Superior temporal gyrus (tissue), 1 donor: ENCODE measurements around the gene GABARAP.

Experiments
- DNase-seq: peaks from one replicate; pipeline ENCODE4 v3.0.0-alpha.2; 2016; ENCODE audit errors: extremely low spot score

GABARAP gene

DNA sequence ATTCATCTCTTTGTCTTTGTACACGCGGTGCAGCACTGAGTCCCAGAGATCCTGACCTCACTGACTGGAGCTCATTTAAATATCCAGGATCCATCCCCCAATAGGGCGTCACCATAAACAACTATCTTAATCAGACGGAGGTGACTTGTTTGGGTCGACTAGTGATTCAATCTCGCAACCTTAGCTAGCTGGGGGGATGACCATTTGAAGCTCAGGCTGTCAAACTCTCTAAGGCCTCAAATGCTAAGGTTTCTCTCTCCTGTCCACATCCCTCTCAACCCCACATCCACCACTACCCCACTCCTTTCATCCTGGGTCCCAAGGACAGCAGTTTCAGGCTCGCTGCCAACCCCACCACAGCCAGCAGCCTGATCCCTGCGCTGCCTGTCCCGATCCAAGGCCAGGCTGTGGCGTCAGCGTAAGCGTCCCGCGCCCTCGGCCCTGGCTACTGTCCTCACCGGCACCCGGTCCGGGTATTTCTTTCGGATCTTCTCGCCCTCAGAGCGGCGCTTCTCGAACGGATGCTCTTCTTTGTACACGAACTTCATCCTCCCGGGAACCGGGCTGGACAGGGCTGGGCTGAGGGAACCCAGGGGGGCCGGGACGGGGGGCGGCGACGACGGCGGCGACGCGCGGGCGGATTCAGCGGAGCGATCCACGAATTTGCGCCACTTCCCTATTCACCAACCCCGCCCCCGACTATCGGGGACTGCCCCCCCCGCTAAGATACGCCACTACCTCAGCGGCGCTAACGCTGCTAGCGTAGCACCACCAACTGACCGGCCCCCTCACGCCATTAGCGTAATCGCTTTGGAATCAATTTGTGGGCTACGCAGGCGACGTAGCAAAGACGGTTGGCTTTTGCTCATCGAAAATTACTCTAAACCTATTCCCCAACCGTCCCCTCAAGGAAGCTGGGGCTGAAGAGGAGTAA lies at the start of gene GABARAP:
TSS of gene GABARAP (minus strand) at position 667 of the 934 bp plus-strand sequence. CDS start at position 548, 119 bp downstream.
- DNase-seq = peak; percentile 97

DNA sequence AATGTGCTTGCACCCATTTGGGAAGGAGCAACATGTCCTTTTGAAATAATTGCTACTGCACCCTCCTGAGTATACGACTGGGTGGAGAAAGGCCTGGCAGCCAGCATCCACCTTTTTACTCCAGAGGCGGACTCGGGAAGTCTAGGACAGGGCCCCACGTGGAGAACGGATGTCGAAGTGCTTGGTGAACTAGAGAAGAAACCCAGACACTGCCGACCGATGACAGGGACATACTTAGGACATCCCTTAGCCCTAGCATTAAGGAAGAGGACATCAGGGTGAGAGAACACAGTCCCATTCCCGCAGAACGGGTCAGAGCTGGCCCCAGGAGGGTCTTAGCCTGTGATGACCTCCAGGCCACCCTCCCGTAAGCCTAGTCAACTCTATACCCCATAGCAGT lies 48.4 kb upstream of the GABARAP start:
- DNase-seq = no peak

DNA sequence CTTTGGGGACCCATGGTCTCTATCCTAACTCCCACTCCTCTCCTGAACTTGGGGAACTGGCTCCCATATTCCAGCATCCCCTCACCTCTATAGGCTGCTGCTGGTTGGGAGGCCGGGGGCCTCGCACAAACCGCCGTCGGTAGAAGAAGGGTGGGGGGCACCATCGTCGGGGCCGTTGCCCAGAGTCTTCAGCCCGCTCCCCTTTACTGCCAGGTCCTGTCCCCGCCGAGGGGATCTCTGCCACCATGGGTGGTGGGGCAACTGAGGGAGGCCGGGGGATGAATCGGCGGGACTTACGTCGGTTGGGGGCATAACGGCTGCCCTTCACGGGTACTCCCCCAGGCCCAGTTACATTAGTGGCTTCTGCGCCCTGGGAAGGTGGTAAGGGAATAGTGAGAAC lies 47.9 kb upstream of the GABARAP start:
- no peak for DNase-seq

DNA sequence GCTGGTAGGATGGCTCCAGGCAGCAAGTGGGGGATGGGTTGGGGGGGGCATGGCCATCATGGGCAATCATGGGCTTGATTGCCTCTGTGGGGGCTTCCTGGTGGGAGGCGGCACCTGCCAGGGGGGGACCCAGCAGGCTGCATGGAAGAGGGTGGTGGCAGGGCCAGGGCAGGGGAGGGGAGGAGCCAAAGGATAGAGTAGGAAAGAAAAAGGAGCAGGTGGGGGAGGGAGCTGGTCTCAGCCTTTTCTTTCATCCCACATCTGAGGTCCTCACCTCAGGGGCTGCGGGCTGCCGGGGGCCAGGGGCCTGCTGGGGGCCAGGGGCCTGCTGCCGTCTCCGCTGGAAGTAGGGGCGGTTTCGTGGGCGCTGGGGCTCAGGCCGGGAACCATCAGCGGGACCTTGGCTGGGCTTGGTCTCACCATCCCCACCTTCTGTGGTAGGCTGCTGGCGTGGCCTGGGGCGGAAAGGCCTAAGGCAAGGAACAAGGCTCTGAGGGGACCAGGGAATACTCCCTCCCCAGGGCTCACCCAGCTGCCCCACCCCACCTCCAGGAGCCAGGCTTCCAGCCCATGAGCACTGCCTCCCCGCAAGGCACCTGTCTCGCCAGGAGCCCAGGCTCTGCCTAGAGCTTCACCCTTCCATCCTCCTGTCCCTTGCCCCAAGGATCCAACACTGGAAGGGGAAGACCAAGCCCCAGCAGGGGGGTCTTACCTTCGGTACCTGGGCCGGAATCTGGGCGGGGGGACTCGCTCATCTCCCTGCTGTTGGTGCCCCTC lies 47.2 kb upstream of the GABARAP start:
- DNase-seq = no peak

DNA sequence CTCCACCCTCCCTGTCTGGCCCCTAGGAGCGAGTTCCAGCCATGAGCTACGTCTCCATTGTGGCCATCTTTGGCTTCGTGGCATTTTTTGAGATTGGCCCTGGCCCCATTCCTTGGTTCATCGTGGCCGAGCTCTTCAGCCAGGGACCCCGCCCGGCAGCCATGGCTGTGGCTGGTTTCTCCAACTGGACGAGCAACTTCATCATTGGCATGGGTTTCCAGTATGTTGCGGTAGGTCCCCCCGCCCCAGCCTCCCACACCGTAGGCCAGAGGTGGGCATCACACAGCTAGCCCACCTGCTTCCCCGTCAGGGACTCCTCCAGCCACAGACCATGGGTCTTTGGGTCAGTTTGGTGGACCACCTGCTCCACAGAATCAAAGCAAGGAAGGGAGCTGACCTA lies 43.4 kb upstream of the GABARAP start:
- DNase-seq = no peak

DNA sequence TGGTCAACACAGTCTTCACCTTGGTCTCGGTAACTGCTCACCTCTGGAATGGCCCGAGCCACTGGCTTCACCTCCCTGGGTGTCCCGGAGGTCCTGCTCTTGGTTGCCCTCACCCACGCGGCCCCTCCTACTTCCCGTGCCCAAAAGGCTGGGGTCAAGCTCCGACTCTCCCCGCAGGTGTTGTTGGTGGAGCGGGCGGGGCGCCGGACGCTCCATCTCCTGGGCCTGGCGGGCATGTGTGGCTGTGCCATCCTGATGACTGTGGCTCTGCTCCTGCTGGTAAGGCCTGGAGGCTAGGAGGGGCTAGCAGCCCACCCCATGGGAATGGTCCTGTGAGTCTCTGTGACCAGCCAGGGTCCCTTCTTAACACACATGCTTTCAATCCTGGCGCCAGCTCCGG lies 42.7 kb upstream of the GABARAP start:
- no peak for DNase-seq

DNA sequence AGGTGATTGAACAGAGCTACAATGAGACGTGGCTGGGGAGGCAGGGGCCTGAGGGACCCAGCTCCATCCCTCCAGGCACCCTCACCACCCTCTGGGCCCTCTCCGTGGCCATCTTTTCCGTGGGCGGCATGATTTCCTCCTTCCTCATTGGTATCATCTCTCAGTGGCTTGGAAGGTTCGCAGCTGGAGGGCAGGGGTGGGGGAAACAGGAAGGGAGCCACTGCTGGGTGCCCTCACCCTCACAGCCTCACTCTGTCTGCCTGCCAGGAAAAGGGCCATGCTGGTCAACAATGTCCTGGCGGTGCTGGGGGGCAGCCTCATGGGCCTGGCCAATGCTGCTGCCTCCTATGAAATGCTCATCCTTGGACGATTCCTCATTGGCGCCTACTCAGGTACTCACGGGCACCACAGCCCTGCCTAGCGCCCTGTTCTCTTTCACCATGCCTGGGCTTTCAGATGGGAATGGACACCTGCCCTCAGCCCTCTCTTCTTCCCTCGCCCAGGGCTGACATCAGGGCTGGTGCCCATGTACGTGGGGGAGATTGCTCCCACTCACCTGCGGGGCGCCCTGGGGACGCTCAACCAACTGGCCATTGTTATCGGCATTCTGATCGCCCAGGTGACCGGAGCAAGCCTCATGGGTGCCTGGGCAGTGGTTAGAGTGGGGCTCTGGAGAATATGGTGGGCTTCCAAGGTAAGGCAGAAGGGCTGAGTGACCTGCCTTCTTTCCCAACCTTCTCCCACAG lies 41.4 kb upstream of the GABARAP start:
- no peak for DNase-seq

DNA sequence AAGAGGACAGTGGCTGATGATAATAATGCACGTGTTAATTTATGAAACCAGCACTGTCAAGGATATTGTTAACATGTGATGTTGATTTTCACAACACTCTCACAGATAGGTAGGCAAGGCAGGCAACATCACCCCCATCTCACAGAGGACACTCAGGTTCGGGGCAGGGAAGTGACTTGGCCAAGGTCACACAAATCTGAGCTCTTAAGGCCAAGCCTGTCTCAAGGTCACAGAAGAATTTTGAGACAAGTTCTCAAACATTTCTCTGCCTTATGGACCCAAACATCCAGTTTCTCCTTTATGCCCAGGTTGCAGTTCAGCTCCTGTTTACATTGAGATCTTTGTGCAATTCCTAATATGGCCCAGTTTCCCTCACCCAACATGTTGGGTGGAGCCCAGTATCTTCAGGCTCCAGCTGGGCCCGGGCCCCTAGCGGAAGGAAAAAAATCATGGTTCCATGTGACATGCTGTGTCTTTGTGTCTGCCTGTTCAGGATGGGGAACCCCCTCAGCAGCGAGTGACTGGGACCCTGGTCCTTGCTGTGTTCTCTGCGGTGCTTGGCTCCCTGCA lies 40.6 kb upstream of the GABARAP start:
- DNase-seq = no peak

DNA sequence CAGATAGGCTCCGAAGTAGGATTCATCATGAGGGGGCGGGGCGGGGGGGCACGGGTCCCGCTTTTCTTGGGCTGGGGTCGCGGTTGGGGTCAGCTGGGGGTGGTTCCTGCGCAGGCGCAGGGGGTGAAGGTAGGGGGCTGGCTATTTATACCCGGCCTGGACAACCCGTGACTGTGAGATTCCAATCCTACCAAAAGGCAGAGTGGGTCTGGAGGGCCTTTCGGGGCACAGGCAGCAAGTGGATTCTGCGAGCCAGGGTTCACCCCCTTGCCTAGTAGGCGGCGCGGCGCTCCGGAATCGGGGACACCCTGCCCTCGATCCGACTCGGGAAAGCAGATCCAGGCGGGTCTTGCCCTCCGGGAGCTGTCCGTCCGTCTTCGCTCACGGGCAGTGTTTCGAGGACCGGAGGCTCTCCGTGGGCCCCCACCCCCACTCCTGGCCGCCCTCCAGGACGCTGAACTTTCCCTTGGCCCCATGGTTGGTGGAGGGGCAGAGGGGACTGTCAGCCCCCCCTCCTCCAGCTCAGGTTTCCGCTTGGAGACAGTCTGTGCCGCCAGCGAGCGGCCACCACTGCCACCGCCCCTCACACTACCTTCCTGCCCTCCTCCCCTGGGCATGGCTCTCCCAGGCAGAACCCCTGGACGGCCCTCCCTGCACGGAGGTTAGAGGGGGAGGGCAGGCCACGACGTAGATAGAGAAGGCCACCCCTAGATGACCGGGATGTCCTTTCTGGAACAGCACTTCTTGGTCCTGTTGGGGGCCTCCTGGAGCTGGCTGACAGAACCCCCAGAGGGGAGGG lies 39.9 kb upstream of the GABARAP start:
- no peak for DNase-seq

DNA sequence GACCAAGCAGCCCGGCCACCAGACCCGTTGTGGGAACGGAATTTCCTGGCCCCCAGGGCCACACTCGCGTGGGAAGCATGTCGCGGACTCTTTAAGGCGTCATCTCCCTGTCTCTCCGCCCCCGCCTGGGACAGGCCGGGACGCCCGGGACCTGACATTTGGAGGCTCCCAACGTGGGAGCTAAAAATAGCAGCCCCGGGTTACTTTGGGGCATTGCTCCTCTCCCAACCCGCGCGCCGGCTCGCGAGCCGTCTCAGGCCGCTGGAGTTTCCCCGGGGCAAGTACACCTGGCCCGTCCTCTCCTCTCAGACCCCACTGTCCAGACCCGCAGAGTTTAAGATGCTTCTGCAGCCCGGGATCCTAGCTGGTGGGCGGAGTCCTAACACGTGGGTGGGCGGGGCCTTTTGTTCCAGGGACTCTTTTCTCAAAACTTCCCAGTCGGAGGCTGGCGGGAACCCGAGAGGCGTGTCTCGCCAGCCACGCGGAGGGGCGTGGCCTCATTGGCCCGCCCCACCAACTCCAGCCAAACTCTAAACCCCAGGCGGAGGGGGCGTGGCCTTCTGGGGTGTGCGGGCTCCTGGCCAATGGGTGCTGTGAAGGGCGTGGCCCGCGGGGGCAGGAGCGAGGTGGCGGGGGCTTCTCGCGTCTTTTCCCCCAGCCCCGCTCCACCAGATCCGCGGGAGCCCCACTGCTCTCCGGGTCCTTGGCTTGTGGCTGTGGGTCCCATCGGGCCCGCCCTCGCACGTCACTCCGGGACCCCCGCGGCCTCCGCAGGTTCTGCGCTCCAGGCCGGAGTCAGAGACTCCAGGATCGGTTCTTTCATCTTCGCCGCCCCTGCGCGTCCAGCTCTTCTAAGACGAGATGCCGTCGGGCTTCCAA lies 39.1 kb upstream of the GABARAP start, which contains the start of gene SLC2A4:
TSS of gene SLC2A4 (plus strand) at position 645 of the 879 bp plus-strand sequence. CDS start at position 862, 217 bp downstream.
- DNase-seq = peak; percentile 47

DNA sequence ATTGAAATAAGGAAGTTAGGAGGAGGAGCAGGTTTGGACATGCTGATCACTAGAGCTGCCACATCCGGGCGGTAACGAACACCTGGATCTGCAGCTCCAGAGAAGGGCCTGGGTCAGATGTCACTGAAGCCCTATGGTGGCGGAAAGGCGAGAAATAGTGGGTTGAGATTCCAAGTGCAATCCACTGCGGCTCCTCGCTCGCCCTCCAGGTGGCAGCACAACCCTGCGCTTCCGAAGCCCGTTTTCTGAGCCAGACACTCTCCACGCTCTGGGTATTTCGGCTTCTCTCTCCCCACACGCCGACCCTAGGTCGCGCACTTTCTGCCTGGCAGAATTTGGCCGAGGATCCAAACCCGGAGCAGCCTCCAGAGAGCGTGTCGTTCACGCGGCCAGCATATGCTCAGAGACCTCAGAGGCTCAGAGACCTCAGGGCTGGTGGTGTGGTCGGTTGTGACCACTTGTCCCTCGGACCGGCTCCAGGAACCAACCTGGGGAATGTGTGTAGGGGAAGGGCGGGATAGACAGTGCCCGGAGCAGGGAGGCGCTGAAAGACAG lies 38.3 kb upstream of the GABARAP start:
- peak; percentile 90 for DNase-seq

DNA sequence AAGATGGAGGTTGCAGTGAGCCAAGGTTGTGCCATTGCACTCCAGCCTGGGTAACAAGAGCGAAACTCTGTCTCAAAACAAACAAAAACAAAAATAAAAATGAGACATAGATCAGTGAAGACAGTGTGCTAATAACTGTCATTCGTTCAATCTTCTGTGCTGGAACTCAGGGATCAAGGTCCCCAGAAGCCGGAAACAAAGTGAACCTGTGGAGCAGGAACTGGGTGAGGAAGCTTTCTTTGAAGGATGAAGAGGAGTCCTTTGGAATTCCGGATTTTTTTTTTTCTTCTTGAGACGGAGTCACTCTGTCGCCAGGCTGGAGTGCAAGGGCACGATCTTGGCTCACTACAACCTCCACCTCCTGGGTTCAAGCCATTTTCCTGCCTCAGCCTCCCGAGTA lies 37.2 kb upstream of the GABARAP start:
- DNase-seq = no peak

DNA sequence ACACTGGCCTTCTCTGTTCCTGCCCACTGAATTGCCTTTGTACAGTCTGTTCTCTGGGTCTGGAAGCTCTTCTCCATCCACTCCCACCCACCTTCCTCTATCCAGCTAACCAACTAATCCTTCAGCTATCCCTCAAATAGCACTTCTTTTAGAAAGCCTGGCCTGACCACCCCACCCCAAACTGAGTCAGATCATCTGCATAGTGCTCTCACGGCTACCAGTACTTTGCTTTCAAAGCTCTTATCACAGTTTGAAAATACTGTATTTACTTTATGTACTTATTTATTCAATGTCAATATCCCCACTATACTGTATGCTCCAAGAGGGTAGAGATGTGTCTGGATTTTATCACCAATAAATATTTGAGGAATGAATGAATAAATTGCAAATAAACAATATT lies 24.5 kb upstream of the GABARAP start:
- DNase-seq = no peak

DNA sequence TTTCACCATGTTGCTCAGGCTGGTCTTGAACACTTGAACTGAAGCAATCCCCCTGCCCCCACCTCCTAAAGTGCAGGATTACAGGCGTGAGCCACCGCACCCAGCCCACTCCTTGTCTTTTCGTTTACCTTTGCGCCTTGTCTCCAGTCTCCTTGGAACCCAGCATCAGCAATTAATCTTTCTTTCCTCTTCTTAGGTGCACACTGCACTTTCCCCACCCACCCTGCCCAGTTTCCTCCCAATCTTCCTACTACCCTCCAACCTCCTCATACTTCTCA lies 21.5 kb upstream of the GABARAP start:
- DNase-seq = no peak

DNA sequence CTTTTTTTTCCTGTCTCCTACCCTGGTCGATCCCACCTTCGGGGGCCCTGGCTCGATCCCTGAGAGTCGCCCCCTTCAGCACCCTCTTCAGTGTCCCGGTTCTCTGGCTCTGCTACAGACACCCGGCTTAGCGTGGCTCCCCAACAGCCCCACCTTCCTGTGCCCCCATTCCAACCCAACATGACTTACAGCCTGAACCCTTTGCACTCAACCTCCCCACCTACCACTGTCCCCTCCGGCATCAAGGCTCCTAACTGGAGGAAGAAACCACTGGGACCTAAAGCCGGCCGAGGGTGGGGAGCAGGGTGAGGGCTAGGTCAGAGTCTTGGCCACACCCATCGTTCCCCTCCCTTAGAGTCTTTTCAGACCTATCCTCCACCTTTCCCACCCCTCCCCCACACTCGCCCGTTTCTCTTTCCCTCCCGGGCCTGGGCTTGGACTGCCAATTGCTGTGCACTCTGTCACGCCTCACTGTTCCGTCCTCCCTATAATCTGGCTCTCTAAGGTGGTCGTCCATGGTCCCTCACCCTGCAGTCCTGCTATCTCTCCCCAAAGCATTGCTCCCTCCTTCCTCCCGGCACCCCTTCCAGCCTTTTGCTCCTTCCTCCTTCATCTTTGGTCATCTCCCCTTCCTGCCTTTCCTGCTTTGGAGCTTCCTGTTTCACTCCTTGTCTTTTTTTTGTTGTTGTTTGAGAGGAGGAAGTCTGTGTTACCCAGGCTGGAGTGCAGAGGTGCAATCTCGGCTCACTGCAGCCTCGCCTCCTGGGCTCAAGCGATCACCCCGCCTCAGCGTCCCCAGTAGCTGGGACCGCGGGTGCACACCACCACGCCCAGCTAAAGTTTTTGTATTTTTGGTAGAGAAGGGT lies 20.9 kb upstream of the GABARAP start:
- no peak for DNase-seq

DNA sequence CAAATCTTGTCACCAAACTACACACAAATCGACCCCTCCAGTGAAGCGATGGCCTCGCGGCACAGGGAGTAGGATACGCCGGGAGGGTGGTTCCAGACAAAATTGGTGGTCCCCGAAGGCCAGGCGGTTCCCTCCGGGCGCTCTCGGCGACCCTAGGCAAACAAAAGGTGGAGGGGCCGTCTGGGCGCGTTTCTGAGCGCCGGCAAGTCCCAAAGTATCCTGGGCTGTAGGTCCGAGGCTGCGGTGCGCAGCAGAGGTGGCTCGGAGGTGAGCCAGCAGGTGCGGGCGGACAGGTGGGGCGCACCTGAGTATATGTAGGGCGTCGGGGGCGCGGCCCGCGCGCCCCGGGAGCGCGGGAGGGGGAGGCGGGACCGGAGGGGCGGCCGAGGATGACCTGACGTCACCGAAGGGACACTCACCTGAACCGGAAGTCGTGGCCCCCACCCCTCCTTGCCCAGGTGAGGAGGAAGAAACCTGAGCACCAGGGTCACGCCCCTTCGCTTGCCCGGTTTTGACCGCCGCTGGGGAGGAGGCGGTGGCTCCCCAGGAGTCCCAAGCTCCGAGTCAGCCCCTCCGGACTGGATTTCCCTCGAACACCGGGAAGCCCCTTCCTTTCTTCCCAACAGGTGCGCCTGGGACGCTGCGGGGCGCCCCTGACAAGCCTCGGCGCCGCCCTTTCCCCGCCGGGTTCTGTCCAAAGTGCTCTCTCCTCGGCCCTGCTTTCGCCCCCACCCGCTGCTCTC lies 20.1 kb upstream of the GABARAP start, which contains the start of gene CLDN7:
TSS of gene CLDN7 (minus strand) at position 287 of the 743 bp plus-strand sequence. CDS start 435 bp downstream, outside the sequence.
- DNase-seq = no peak

DNA sequence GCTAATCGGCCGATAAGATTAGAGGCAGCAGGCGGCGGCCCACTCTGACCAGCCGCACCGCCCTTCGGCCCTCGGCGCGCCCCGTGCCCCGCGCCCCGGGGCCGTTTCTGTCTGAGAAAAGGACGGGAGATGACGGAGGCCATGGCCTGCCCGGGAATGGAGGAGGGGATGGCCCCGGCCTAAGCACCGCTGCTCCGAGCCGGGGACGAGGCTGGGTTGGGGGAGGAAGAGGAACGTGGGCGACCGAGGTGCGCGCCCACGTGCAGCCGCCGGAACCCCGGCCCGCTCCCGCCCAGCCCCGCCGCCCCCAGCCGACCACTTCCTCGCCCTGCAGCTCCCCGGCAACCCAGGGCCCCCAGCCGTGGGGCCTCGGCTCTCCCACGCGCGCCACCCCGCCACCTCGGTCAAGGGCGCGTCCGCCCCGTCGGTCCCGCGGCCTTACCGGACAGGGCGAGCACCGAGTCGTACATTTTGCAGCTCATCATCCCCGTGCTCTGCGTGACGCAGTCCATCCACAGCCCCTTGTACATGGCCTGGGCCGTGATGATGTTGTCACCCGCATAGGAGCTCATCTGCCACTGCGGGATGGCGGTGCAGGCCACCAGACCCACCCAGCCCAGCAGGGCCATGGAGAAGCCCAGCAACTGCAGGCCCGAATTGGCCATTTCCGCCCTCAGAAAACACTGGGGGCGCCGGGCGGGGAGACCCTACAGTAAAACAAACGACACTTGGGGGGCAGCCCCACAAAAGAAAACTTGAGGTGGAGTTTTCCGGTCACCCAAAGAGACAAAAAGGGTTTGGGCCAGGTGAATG lies 19.3 kb upstream of the GABARAP start:
- DNase-seq = no peak
